ENCODE measurements around the gene SERAC1. TPM values are rescaled to one million over a fixed set of nuclear protein-coding genes. Genes with fewer than 3 reads are reported as not detected.

Gene SERAC1
- total RNA-seq, 1 experiment from 2014 or later, result 7.6 TPM

GRCh38 chr6:158149641-158150040 is 18.4 kb downstream of the SERAC1 start:
- Histone ChIP-seq H3K9me3 (ENCODE audit: control insufficient read depth, low read depth, low read length) (no peaks in the 10 kb centered on the region), H3K79me2 (ENCODE audit: insufficient read depth, low read length) (no peaks in the 10 kb centered on the region), H2AFZ (ENCODE audit: low read length) (no peak overlapping the region), H3K4me2 (ENCODE audit: insufficient read depth, insufficient read length, low read length) (no peak overlapping the region), H4K5ac (ENCODE audit: insufficient read length, low read depth, low read length) (no peak overlapping the region), H3K27ac (ENCODE audit: insufficient read length, low read depth, low read length) (no peak overlapping the region), H3K27me3 (ENCODE audit: insufficient read depth, low read length) (no peaks in the 10 kb centered on the region), H3K56ac (ENCODE audit: insufficient read length, low read depth, low read length) (no peak overlapping the region), H4K20me1 (ENCODE audit: control insufficient read depth, insufficient read depth, insufficient read length) (no peaks in the 10 kb centered on the region), H3K4me1 (ENCODE audit: insufficient read depth, low read length) (no peaks in the 10 kb centered on the region), H4K8ac (replicated peaks; ENCODE audit: insufficient read length, low read depth, low read length) (no peak overlapping the region), H2BK12ac (ENCODE audit: insufficient read length, low read depth, low read length) (no peak overlapping the region), H4K91ac (ENCODE audit: insufficient read length, low read depth, low read length) (no peak overlapping the region), H2BK5ac (ENCODE audit: insufficient read length, low read length) (no peak overlapping the region), H3K23me2 (ENCODE audit: insufficient read length, low read depth, low read length, poor library complexity, severe bottlenecking) (no peaks in the 10 kb centered on the region), H3T11ph (ENCODE audit: low read length) (no peak overlapping the region), H2AK5ac (ENCODE audit: insufficient read length, low read length) (no peak overlapping the region), H2BK20ac (ENCODE audit: low read depth, low read length, poor library complexity, severe bottlenecking) (no peak overlapping the region), H3K9ac (ENCODE audit: extremely low read depth, insufficient read length, low read length) (no peak overlapping the region), H2BK120ac (ENCODE audit: low read depth, low read length, poor library complexity, severe bottlenecking) (no peak overlapping the region), H3K18ac (ENCODE audit: insufficient read length, low read depth, low read length) (no peak overlapping the region), H3K14ac (ENCODE audit: insufficient read depth, low read length) (no peak overlapping the region), H3K79me1 (ENCODE audit: insufficient read depth, low read depth, low read length, poor library complexity, severe bottlenecking) (no peaks in the 10 kb centered on the region), H3K4ac (ENCODE audit: low read depth, low read length) (no peak overlapping the region), H2BK15ac (ENCODE audit: low read depth, low read length) (no peak overlapping the region), H3K23ac (ENCODE audit: insufficient read length, low read depth, low read length) (no peak overlapping the region)
- Mint-ChIP-seq H3K36me3 (ENCODE audit: insufficient read depth in 1 of 3, low read depth in 3 of 3) (peaks cover 4 to 25% (median 16%) of the 10 kb centered on the region in 3 experiments; a peak in 6 of 7 replicates), H3K9me3 (no peaks in the 10 kb centered on the region), H3K27ac (no peak overlapping the region), H3K4me1 (peaks cover 0 to 5% of the 10 kb centered on the region in 2 experiments; a peak in 2 of 4 replicates), H3K27me3 (ENCODE audit: low read depth) (no peaks in the 10 kb centered on the region), H3K4me3 (no peak overlapping the region)
- TF ChIP-seq, protein P1, sequence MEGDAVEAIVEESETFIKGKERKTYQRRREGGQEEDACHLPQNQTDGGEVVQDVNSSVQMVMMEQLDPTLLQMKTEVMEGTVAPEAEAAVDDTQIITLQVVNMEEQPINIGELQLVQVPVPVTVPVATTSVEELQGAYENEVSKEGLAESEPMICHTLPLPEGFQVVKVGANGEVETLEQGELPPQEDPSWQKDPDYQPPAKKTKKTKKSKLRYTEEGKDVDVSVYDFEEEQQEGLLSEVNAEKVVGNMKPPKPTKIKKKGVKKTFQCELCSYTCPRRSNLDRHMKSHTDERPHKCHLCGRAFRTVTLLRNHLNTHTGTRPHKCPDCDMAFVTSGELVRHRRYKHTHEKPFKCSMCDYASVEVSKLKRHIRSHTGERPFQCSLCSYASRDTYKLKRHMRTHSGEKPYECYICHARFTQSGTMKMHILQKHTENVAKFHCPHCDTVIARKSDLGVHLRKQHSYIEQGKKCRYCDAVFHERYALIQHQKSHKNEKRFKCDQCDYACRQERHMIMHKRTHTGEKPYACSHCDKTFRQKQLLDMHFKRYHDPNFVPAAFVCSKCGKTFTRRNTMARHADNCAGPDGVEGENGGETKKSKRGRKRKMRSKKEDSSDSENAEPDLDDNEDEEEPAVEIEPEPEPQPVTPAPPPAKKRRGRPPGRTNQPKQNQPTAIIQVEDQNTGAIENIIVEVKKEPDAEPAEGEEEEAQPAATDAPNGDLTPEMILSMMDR (conservative IDR thresholded peaks at IDR 0.05), result no peak
- no peak for DNase-seq
- no CpG with 5 or more reads among the region's 3 CpGs for WGBS (ENCODE audit: extremely low coverage, insufficient read length, low lambda C conversion rate)

Data from H9 (cell line).